K562 (cell line): ENCODE measurements around the gene GPR39. TPM values are rescaled to one million over a fixed set of nuclear protein-coding genes. Genes with fewer than 3 reads are reported as not detected.

Source experiments
- ATAC-seq: fragments of 200-7000 bp; cut with Tn5 transposase; 3 replicates; pipeline ENCODE4 v1.9.1; 2020; ENCODE audit warnings: moderate library complexity
- BruUV-seq: library from RNA; stranded (reverse); fragments of 400-500 nt; replicated peaks from 2 replicates; lab custom pipeline; 2021; lab: Mats Ljungman, UMichigan
- CTCF ChIA-PET: fragments of 300-600 bp; formaldehyde crosslinking; extraction: SDS; loops from one replicate; lab custom pipeline; 2021; ENCODE audit warnings: low intra/inter-chr PET ratio; lab: Yijun Ruan, JAX
- POLR2A ChIA-PET: fragments of 300-600, 350-650 bp; sonication (Branson Sonifier 250); formaldehyde crosslinking; extraction: SDS; loops from one replicate; lab custom pipeline; 2021; ENCODE audit warnings: antibody characterized with exemption, inconsistent platforms; lab: Yijun Ruan, JAX
- DNase-seq, 4 experiments: peaks; one replicate each; pipeline versions ENCODE4 v3.0.0 to v3.0.0-alpha.2; 2011 to 2018; ENCODE audit warnings: low spot score in 3 of 4, mixed read lengths in 3 of 4; ENCODE audit errors: extremely low read depth in 1 of 4
- FAIRE-seq: peaks from 2 replicates; lab custom pipeline; 2011; peaks lifted over from hg19 to GRCh38; lab: Jason Lieb, UNC
- H2AFZ ChIP-seq: 2 replicates; pipeline ENCODE4 v1.6.0; 2011; ENCODE audit warnings: low read depth, low read length, control low read depth, inconsistent platforms
- H3K27ac ChIP-seq: fragments of 200-600 bp; 3 replicates; pipeline ENCODE4 v1.8.0; 2011; ENCODE audit warnings: low read depth, mild to moderate bottlenecking, control low read depth, inconsistent platforms, low read length, moderate library complexity, mixed read lengths; ENCODE audit errors: extremely low read depth
- H3K27me3 ChIP-seq, 2 experiments: fragments of 300-600 bp in 1 of 2; 2 replicates in 1 of 2; 3 replicates in 1 of 2; pipeline versions ENCODE4 v1.6.0 to v1.8.0; 2011; ENCODE audit warnings: inconsistent platforms in 2 of 2, low read length in 2 of 2, mild to moderate bottlenecking in 1 of 2, mixed read lengths in 1 of 2, moderate library complexity in 1 of 2; ENCODE audit not compliant: control insufficient read depth in 2 of 2, insufficient read depth in 2 of 2
- H3K36me3 ChIP-seq: fragments of 300-600 bp; 3 replicates; pipeline ENCODE4 v1.8.0; 2011; ENCODE audit warnings: mild to moderate bottlenecking, low read length, inconsistent platforms; ENCODE audit not compliant: control insufficient read depth, insufficient read depth
- H3K4me1 ChIP-seq, 2 experiments: fragments of 200-600 bp in 1 of 2; replicated peaks in 1 of 2; 2 replicates in 1 of 2; 3 replicates in 1 of 2; pipeline versions ENCODE4 v1.5.1 to v1.8.0; 2011; ENCODE audit warnings: inconsistent platforms in 2 of 2, low read length in 2 of 2, mild to moderate bottlenecking in 1 of 2, mixed read lengths in 1 of 2, moderate library complexity in 1 of 2; ENCODE audit not compliant: control insufficient read depth in 2 of 2, insufficient read depth in 2 of 2
- H3K4me2 ChIP-seq: 2 replicates; pipeline ENCODE4 v1.6.1; 2011; ENCODE audit warnings: low read length, control low read depth, inconsistent platforms, mixed read lengths; ENCODE audit not compliant: insufficient read depth
- H3K4me3 ChIP-seq: fragments of 200-600 bp; sonication (generic), shearing (Covaris generic); 2 replicates; pipeline ENCODE4 v1.5.1; 2016; ENCODE audit warnings: control low read depth, inconsistent platforms
- H3K79me2 ChIP-seq: fragments of 200-600 bp; 3 replicates; pipeline ENCODE4 v1.8.0; 2011; ENCODE audit warnings: low read length, inconsistent platforms; ENCODE audit not compliant: control insufficient read depth, insufficient read depth
- H3K9ac ChIP-seq, 2 experiments: 2 replicates each; pipeline versions ENCODE4 v1.6.0 to v1.6.1; 2011; ENCODE audit warnings: low read depth in 2 of 2, low read length in 2 of 2, control low read depth in 1 of 2, inconsistent platforms in 1 of 2, mild to moderate bottlenecking in 1 of 2, mixed read lengths in 1 of 2; ENCODE audit not compliant: insufficient read depth in 1 of 2
- H3K9me1 ChIP-seq: one replicate; pipeline ENCODE4 v1.6.0; 2011; ENCODE audit warnings: inconsistent platforms, mild to moderate bottlenecking, low read length, moderate library complexity; ENCODE audit not compliant: control insufficient read depth, insufficient read depth
- H3K9me3 ChIP-seq: replicated peaks from 2 replicates; pipeline ENCODE4 v1.5.1; 2011; ENCODE audit warnings: low read depth, low read length, inconsistent platforms; ENCODE audit not compliant: control insufficient read depth, insufficient read depth
- H4K20me1 ChIP-seq: replicated peaks from 2 replicates; pipeline ENCODE4 v1.6.1; 2011; ENCODE audit warnings: low read length, inconsistent platforms, mixed read lengths; ENCODE audit not compliant: control insufficient read depth, insufficient read depth
- ATF2 ChIP-seq: sonication (generic); formaldehyde crosslinking; IDR thresholded peaks from 2 replicates; pipeline ENCODE4 v1.8.1; 2022; ENCODE audit warnings: missing genetic modification reagents
- CSDE1 ChIP-seq, 2 experiments: fragments of 450-650 bp; IDR thresholded peaks; 2 replicates each; pipeline ENCODE4 v1.6.1; 2016; ENCODE audit warnings: mild to moderate bottlenecking in 1 of 2
- DACH1 ChIP-seq: fragments of 450-650 bp; IDR thresholded peaks from 2 replicates; pipeline ENCODE4 v1.6.1; 2018; ENCODE audit not compliant: partially characterized antibody
- IRF2 ChIP-seq: sonication (generic); formaldehyde crosslinking; IDR thresholded peaks from 2 replicates; pipeline ENCODE4 v1.8.1; 2022; ENCODE audit warnings: mild to moderate bottlenecking, missing genetic modification reagents
- MECOM ChIP-seq: fragments of 250-450 bp; sonication (Bioruptor Pico); IDR thresholded peaks from 2 replicates; pipeline ENCODE4 v1.8.0; 2022; ENCODE audit warnings: inconsistent platforms
- NCOA6 ChIP-seq: fragments of 450-650 bp; IDR thresholded peaks from 2 replicates; pipeline ENCODE4 v1.6.1; 2017; ENCODE audit warnings: mild to moderate bottlenecking
- NFATC3 ChIP-seq: fragments of 450-650 bp; IDR thresholded peaks from 2 replicates; pipeline ENCODE4 v1.6.1; 2017; ENCODE audit warnings: mild to moderate bottlenecking
- SMARCA5 ChIP-seq: fragments of 450-650 bp; IDR thresholded peaks from 2 replicates; pipeline ENCODE4 v1.6.1; 2016
- SMARCE1 ChIP-seq: fragments of 450-650 bp; IDR thresholded peaks from 2 replicates; pipeline ENCODE4 v1.7.1; 2016; ENCODE audit warnings: mild to moderate bottlenecking
- TEAD1 ChIP-seq, 2 experiments: fragments of 450-650 bp in 1 of 2; sonication (generic) in 1 of 2; formaldehyde crosslinking; IDR thresholded peaks; 2 replicates each; pipeline versions ENCODE4 v1.4.0 to v1.8.0; 2020 to 2022; ENCODE audit warnings: mild to moderate bottlenecking in 2 of 2, missing genetic modification reagents in 1 of 2
- WGBS: fragments of 100-300 bp; shearing (Covaris generic); methylation state at CpG from one replicate; pipeline ENCODE4 v1.1.6; 2016; ENCODE audit warnings: low coverage, mixed read lengths; ENCODE audit not compliant: insufficient coverage; ENCODE audit errors: missing lambda C conversion rate; 5-methylcytosine and 5-hydroxymethylcytosine counted together
- in situ Hi-C: fragments of 300-500 bp; cut with MboI; formaldehyde crosslinking; loops from 4 replicates; pipeline ENCODE4 v1.15.0; 2018; ENCODE audit warnings: inconsistent platforms, mixed read lengths
- intact Hi-C: fragments of 100-400 bp; cut with micrococcal nuclease; formaldehyde crosslinking; loops from 2 replicates; pipeline ENCODE4 v1.14.2; 2022
- polyA plus RNA-seq, 8 experiments: library from polyadenylated mRNA; depleted of rRNA in 4 of 8; stranded (reverse) in 5 of 8; unstranded in 3 of 8; fragments of >200 nt; fragmentation: Nextera tagmentation in 2 of 8; fragmentation: Illumina TruSeq in 1 of 8; extraction: Ambion mirVana in 2 of 8; extraction: Trizol in 1 of 8; gene quantifications; 2 replicates each; pipeline versions ENCODE4 v1.2.1 to v1.2.3, GENCODE V29; 2011 to 2014; ENCODE audit warnings: inconsistent platforms in 1 of 8, missing spikeins in 1 of 8
- total RNA-seq, 7 experiments: library from RNA; depleted of rRNA in 6 of 7; stranded (reverse); fragments of >200 nt in 6 of 7; fragmentation: Illumina TruSeq in 2 of 7; extraction: Trizol in 2 of 7; gene quantifications; 2 replicates each; pipeline versions ENCODE4 v1.2.1 to v1.2.3, GENCODE V29; 2011 to 2021; ENCODE audit warnings: low replicate concordance in 1 of 7

Gene GPR39
- total and polyA plus RNA-seq, 9 of the 15 experiments (the other 6 are each of a cell fraction or from before 2014, with no cell fraction given), result 0.04 TPM; not detected in 8

- Histone ChIP-seq H3K79me2 (no peaks in the 10 kb centered on the region), H3K9ac (no peak overlapping the region), H3K4me3 (no peak overlapping the region), H3K27ac (no peak overlapping the region), H3K4me2 (no peak overlapping the region), H3K9me3 (no peaks in the 10 kb centered on the region), H3K36me3 (no peaks in the 10 kb centered on the region), H3K4me1 (peaks cover 0 to 12% of the 10 kb centered on the region in 2 experiments; a peak in 1 of 5 replicates), H3K9me1 (no peaks in the 10 kb centered on the region), H2AFZ (no peak overlapping the region), H4K20me1 (no peaks in the 10 kb centered on the region), H3K27me3 (peaks cover 2 to 14% of the 10 kb centered on the region in 2 experiments; a peak in 3 of 5 replicates)
- ATAC-seq (no peak), FAIRE-seq (no peak), DNase-seq (no peak)
- intact Hi-C loops (no loop called here), in situ Hi-C loops (no loop called here)
- CTCF ChIA-PET, result no interaction called here
- 0% methylated on average over 4 of the region's 4 CpGs for WGBS
- POLR2A ChIA-PET, result no interaction called here
- no TSS peak for BruUV-seq
- TF ChIP-seq DACH1 (no peak), IRF2 (CRISPR knock-in tag) (no peak), MECOM (CRISPR knock-in tag) (no peak)
- TF ChIP-seq, all 486 proteins: peak for 0
Measured at GRCh38 chr2:132665401-132666140, 249.0 kb downstream of the GPR39 start.

GRCh38 chr2:132667706-132668105 lies 251.1 kb downstream of the GPR39 start:
- DNase-seq (no peak), FAIRE-seq (no peak), ATAC-seq (no peak)
- TF ChIP-seq CSDE1 (IDR thresholded peaks at IDR 0.05) (no peak), SMARCA5 (no peak), NFATC3 (no peak), NCOA6 (no peak), SMARCE1 (no peak), TEAD1 (CRISPR knock-in tag; IDR thresholded peaks at IDR 0.05) (no peak), ATF2 (CRISPR knock-in tag) (no peak)
- H3K4me2 ChIP-seq, result no peak overlapping the region
- no peaks in the 10 kb centered on the region for H3K79me2 ChIP-seq
- H3K9ac ChIP-seq, result no peak overlapping the region
- ChIA-PET POLR2A (interaction anchor here (0.9 kb wide), 1 partner anchor 8 kb away, joined by 5 read pairs; no protein-coding TSS in a partner anchor), CTCF (no interaction called here)
- no peak overlapping the region for H2AFZ ChIP-seq
- intact Hi-C loops (no loop called here), in situ Hi-C loops (no loop called here)
- H3K9me3 ChIP-seq, result no peaks in the 10 kb centered on the region
- no peaks in the 10 kb centered on the region for H3K36me3 ChIP-seq
- no peak overlapping the region for H3K27ac ChIP-seq
- 0% methylated on average over 1 of the region's 1 CpG for WGBS
- no TSS peak for BruUV-seq
- no peaks in the 10 kb centered on the region for H3K9me1 ChIP-seq
- H4K20me1 ChIP-seq, result no peaks in the 10 kb centered on the region
- H3K27me3 ChIP-seq, result peaks cover 2 to 21% of the 10 kb centered on the region in 2 experiments; a peak in 3 of 5 replicates
- H3K4me3 ChIP-seq, result no peak overlapping the region
- peaks cover 0 to 12% of the 10 kb centered on the region in 2 experiments; a peak in 1 of 5 replicates for H3K4me1 ChIP-seq
